Neural cell (in vitro differentiated cells): ENCODE results near the gene TULP4. TPM values are rescaled to one million over a fixed set of nuclear protein-coding genes. Genes with fewer than 3 reads are reported as not detected.

Experiments
- H2AFZ ChIP-seq: fragments of 200-600, 300-800 bp; sonication (generic), shearing (Covaris generic); 2 replicates; pipeline ENCODE4 v1.6.0; 2014; ENCODE audit warnings: low read depth, mild to moderate bottlenecking, antibody characterized with exemption, low read length, moderate library complexity
- H3F3A ChIP-seq: fragments of 200-600 bp; shearing (Covaris generic); 2 replicates; pipeline ENCODE4 v1.6.1; 2016; ENCODE audit warnings: mild to moderate bottlenecking, moderate library complexity, mixed read lengths, antibody characterized with exemption, low read length; ENCODE audit not compliant: insufficient read depth, poor library complexity, severe bottlenecking
- H3K27ac ChIP-seq: fragments of 200-600, 300-800 bp; sonication (generic), shearing (Covaris generic); 2 replicates; pipeline ENCODE4 v1.5.1; 2014; ENCODE audit warnings: mild to moderate bottlenecking, low read length, moderate library complexity
- H3K27me3 ChIP-seq: fragments of 300-800, 200-600 bp; sonication (generic), shearing (Covaris generic); 2 replicates; pipeline ENCODE4 v1.6.0; 2014; ENCODE audit warnings: mild to moderate bottlenecking, low read depth, low read length, moderate library complexity; ENCODE audit not compliant: insufficient read depth
- H3K36me3 ChIP-seq: fragments of 300-800, 200-600 bp; sonication (generic), shearing (Covaris generic); 2 replicates; pipeline ENCODE4 v1.5.1; 2014; ENCODE audit warnings: mild to moderate bottlenecking, antibody characterized with exemption, low read length, moderate library complexity; ENCODE audit not compliant: insufficient read depth
- H3K4me2 ChIP-seq: fragments of 300-800, 200-600 bp; sonication (generic), shearing (Covaris generic); 2 replicates; pipeline ENCODE4 v1.6.0; 2014; ENCODE audit warnings: mild to moderate bottlenecking, low read length
- H3K4me3 ChIP-seq: fragments of 300-800, 200-600 bp; sonication (generic), shearing (Covaris generic); 2 replicates; pipeline ENCODE4 v1.5.1; 2014; ENCODE audit warnings: mild to moderate bottlenecking, low read length, moderate library complexity
- H3K79me2 ChIP-seq: fragments of 200-600 bp; shearing (Covaris generic); replicated peaks from 2 replicates; pipeline ENCODE4 v1.6.0; 2014; ENCODE audit warnings: mild to moderate bottlenecking, low read length, moderate library complexity; ENCODE audit not compliant: insufficient read depth
- H3K9ac ChIP-seq: fragments of 300-800, 200-600 bp; sonication (generic), shearing (Covaris generic); 2 replicates; pipeline ENCODE4 v1.6.1; 2016; ENCODE audit warnings: mild to moderate bottlenecking, low read length, mixed read lengths
- H3K9me2 ChIP-seq: fragments of 200-600 bp; shearing (Covaris generic); 2 replicates; pipeline ENCODE4 v1.6.1; 2016; ENCODE audit warnings: mild to moderate bottlenecking, low read length, mixed read lengths; ENCODE audit not compliant: insufficient read depth
- H3K9me3 ChIP-seq: fragments of 200-600, 300-800 bp; sonication (generic), shearing (Covaris generic); 2 replicates; pipeline ENCODE4 v1.6.1; 2016; ENCODE audit warnings: mild to moderate bottlenecking, mixed run types, low read length, moderate library complexity, mixed read lengths
- H4K20me1 ChIP-seq: fragments of 200-600 bp; shearing (Covaris generic); 2 replicates; pipeline ENCODE4 v1.6.1; 2016; ENCODE audit warnings: mild to moderate bottlenecking, mixed run types; ENCODE audit not compliant: insufficient read depth
- EP300 ChIP-seq: fragments of 450-650 bp; conservative IDR thresholded peaks from 2 replicates; pipeline ENCODE4 v1.6.1; 2014; ENCODE audit warnings: antibody characterized with exemption, mild to moderate bottlenecking, moderate library complexity; ENCODE audit not compliant: poor library complexity, severe bottlenecking
- EZH2 ChIP-seq: fragments of 200-600, 300-800 bp; shearing (Covaris generic), sonication (generic); IDR thresholded peaks from 2 replicates; pipeline ENCODE4 v1.6.1; 2014; ENCODE audit warnings: antibody characterized with exemption, low read length, borderline replicate concordance, mild to moderate bottlenecking; ENCODE audit not compliant: insufficient read depth, poor library complexity, severe bottlenecking
- MXI1 ChIP-seq: fragments of 450-650 bp; conservative IDR thresholded peaks from 2 replicates; pipeline ENCODE4 v1.6.1; 2014; ENCODE audit warnings: antibody characterized with exemption, mild to moderate bottlenecking; ENCODE audit not compliant: poor library complexity, severe bottlenecking
- POLR2AphosphoS5 ChIP-seq: IDR thresholded peaks from 2 replicates; pipeline ENCODE4 v1.6.1; 2012
- RAD21 ChIP-seq: fragments of 450-650 bp; conservative IDR thresholded peaks from 2 replicates; pipeline ENCODE4 v1.6.1; 2014; ENCODE audit warnings: antibody characterized with exemption, mild to moderate bottlenecking, moderate library complexity
- SMC3 ChIP-seq: fragments of 450-650 bp; conservative IDR thresholded peaks from 2 replicates; pipeline ENCODE4 v1.6.1; 2014; ENCODE audit warnings: antibody characterized with exemption, mild to moderate bottlenecking, moderate library complexity; ENCODE audit not compliant: poor library complexity
- TAF1 ChIP-seq: IDR thresholded peaks from 2 replicates; pipeline ENCODE4 v1.6.1; 2012; ENCODE audit warnings: low read depth
- polyA plus RNA-seq: library from polyadenylated mRNA; depleted of rRNA; stranded (reverse); fragments of >200 nt; gene quantifications from 2 replicates; pipeline ENCODE4 v1.2.3, GENCODE V29; 2014
- TF ChIP-seq, protein P1 (sequence below): IDR thresholded peaks from 2 replicates; pipeline ENCODE4 v1.6.1; 2012; ENCODE audit warnings: borderline replicate concordance
- TF ChIP-seq, protein P2 (sequence below): fragments of 450-650 bp; IDR thresholded peaks from 2 replicates; pipeline ENCODE4 v1.5.1; 2014; ENCODE audit warnings: antibody characterized with exemption, mild to moderate bottlenecking, moderate library complexity; ENCODE audit not compliant: poor library complexity, severe bottlenecking

TULP4 gene
- polyA plus RNA-seq, 1 donor from 2014 or later = 30.6 TPM

GRCh38 chr6:158514176-158514575, 201.9 kb downstream of the TULP4 start:
- no peaks in the 10 kb centered on the region for H3K79me2 ChIP-seq
- no peak overlapping the region for H3K4me3 ChIP-seq
- no peaks in the 10 kb centered on the region for H3K9me3 ChIP-seq
- no peaks in the 10 kb centered on the region for H3K9me2 ChIP-seq
- H3K9ac ChIP-seq = no peak overlapping the region
- no peak overlapping the region for H3K4me2 ChIP-seq
- H3K27me3 ChIP-seq = no peaks in the 10 kb centered on the region
- no peaks in the 10 kb centered on the region for H4K20me1 ChIP-seq
- no peaks in the 10 kb centered on the region for H3F3A ChIP-seq
- no peak for TF ChIP-seq SMC3
- no peak for TF ChIP-seq TAF1
- H3K27ac ChIP-seq = no peak overlapping the region
- no peaks in the 10 kb centered on the region for H3K36me3 ChIP-seq
- H2AFZ ChIP-seq = no peak overlapping the region

- Histone ChIP-seq H2AFZ (no peak overlapping the region), H3K9me3 (no peaks in the 10 kb centered on the region), H3K4me2 (no peak overlapping the region), H3F3A (no peaks in the 10 kb centered on the region), H3K4me3 (no peak overlapping the region), H3K9ac (no peak overlapping the region), H3K27me3 (no peaks in the 10 kb centered on the region), H3K9me2 (no peaks in the 10 kb centered on the region), H3K27ac (no peak overlapping the region), H3K36me3 (no peaks in the 10 kb centered on the region), H3K79me2 (no peaks in the 10 kb centered on the region), H4K20me1 (no peaks in the 10 kb centered on the region)
- TF ChIP-seq, protein P1, sequence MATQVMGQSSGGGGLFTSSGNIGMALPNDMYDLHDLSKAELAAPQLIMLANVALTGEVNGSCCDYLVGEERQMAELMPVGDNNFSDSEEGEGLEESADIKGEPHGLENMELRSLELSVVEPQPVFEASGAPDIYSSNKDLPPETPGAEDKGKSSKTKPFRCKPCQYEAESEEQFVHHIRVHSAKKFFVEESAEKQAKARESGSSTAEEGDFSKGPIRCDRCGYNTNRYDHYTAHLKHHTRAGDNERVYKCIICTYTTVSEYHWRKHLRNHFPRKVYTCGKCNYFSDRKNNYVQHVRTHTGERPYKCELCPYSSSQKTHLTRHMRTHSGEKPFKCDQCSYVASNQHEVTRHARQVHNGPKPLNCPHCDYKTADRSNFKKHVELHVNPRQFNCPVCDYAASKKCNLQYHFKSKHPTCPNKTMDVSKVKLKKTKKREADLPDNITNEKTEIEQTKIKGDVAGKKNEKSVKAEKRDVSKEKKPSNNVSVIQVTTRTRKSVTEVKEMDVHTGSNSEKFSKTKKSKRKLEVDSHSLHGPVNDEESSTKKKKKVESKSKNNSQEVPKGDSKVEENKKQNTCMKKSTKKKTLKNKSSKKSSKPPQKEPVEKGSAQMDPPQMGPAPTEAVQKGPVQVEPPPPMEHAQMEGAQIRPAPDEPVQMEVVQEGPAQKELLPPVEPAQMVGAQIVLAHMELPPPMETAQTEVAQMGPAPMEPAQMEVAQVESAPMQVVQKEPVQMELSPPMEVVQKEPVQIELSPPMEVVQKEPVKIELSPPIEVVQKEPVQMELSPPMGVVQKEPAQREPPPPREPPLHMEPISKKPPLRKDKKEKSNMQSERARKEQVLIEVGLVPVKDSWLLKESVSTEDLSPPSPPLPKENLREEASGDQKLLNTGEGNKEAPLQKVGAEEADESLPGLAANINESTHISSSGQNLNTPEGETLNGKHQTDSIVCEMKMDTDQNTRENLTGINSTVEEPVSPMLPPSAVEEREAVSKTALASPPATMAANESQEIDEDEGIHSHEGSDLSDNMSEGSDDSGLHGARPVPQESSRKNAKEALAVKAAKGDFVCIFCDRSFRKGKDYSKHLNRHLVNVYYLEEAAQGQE = no peak
- TF ChIP-seq TAF1 (no peak), EP300 (no peak), RAD21 (no peak), EZH2 (no peak), POLR2AphosphoS5 (no peak), SMC3 (no peak), MXI1 (no peak)
- TF ChIP-seq, protein P2, sequence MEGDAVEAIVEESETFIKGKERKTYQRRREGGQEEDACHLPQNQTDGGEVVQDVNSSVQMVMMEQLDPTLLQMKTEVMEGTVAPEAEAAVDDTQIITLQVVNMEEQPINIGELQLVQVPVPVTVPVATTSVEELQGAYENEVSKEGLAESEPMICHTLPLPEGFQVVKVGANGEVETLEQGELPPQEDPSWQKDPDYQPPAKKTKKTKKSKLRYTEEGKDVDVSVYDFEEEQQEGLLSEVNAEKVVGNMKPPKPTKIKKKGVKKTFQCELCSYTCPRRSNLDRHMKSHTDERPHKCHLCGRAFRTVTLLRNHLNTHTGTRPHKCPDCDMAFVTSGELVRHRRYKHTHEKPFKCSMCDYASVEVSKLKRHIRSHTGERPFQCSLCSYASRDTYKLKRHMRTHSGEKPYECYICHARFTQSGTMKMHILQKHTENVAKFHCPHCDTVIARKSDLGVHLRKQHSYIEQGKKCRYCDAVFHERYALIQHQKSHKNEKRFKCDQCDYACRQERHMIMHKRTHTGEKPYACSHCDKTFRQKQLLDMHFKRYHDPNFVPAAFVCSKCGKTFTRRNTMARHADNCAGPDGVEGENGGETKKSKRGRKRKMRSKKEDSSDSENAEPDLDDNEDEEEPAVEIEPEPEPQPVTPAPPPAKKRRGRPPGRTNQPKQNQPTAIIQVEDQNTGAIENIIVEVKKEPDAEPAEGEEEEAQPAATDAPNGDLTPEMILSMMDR = no peak
Observed at GRCh38 chr6:158514991-158515390, 202.7 kb downstream of the TULP4 start.

GRCh38 chr6:158516098-158516497, 203.8 kb downstream of the TULP4 start:
- Histone ChIP-seq H3K4me3 (no peak overlapping the region), H4K20me1 (no peaks in the 10 kb centered on the region), H2AFZ (no peak overlapping the region)

More at GRCh38 chr6:158516098-158516497, 203.8 kb downstream of the TULP4 start:
- no peaks in the 10 kb centered on the region for H3F3A ChIP-seq
- H3K9me3 ChIP-seq = no peaks in the 10 kb centered on the region
- no peak overlapping the region for H3K9ac ChIP-seq
- no peaks in the 10 kb centered on the region for H3K9me2 ChIP-seq
- no peaks in the 10 kb centered on the region for H3K27me3 ChIP-seq
- H3K27ac ChIP-seq = no peak overlapping the region
- H3K79me2 ChIP-seq = no peaks in the 10 kb centered on the region
- H3K36me3 ChIP-seq = no peaks in the 10 kb centered on the region
- no peak overlapping the region for H3K4me2 ChIP-seq
- TF ChIP-seq, protein P1 = no peak
- TF ChIP-seq POLR2AphosphoS5 (no peak), MXI1 (no peak), SMC3 (no peak), EZH2 (no peak), TAF1 (no peak), RAD21 (no peak), EP300 (no peak)
- TF ChIP-seq, protein P2 = no peak
